Medulla oblongata (tissue), 1 donor: Measurements from ENCODE around the gene MPZL1.
A peak's percentile ranks its signal among the peaks of the same experiment; 100 is the strongest.

Experiments used
- DNase-seq: peaks from one replicate; pipeline ENCODE4 v3.0.0-alpha.2; 2015; ENCODE audit errors: extremely low spot score

Gene MPZL1

GRCh38 chr1:167721617-167722151 lies at the start of gene MPZL1:
Gene MPZL1 (plus strand): TSS chr1:167721982. CDS start chr1:167722152, 170 bp downstream.
- DNase-seq, result peak; percentile 96

DNA sequence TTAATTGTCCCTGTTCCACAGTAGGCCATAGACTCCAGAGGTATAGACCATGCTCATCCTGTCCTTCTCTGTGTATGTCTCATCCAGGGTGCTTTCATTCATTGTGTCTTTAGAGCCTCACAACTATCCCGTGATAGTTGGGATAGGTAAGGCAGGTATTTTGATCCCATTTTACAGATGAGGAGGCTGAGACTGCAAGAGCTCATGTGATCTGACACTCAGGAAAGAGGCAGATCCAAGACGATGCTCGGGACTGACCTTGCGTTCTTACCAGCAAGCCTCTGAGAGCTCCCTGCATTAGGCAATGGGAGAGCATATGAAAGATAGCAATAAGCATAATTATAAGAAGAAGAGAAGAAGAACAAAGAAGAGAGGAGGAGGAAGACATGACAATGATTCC lies 49.0 kb upstream of the MPZL1 start:
- DNase-seq, result no peak

DNA sequence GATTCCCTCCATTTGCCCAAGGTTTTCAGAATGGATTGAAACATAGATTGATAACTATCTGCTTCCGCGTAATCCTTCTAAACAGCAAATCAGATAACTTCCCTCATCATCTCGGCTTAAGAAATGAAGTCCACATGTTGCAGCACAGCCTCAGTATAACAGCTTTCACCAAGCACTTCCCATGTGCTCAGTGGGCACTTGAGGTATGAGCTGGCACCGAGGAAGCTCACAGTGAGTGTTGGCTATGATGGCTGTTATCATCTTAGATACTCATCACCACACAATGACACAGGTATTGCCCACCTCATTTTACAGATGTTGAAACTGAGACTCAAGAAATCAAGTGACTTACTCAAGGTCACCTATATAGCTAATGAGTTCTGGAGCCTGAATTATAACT lies 48.5 kb upstream of the MPZL1 start:
- DNase-seq, result no peak

DNA sequence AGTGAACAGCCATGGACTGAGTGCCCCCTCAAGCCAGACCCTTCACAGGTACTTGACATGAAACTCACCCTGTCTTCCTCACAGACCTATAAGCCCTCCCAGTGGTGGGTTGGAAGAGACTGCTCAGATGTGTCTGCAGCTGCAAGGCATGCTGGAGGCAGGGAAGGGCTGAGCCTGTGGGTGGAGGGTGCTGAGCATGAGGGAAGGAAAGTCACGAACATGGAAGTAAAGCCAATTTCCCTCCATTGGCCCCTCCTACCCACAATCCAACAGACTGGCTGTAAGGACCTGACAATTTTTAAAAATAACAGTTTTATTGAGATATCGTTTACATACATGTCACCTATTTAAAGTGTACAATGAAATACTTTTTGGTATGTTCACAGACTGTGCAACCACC lies 47.6 kb upstream of the MPZL1 start:
- DNase-seq, result no peak

- no peak for DNase-seq
Observed at GRCh38 chr1:167675440-167675839, 46.3 kb upstream of the MPZL1 start.

- DNase-seq, result no peak
Observed at GRCh38 chr1:167676205-167676915, 45.4 kb upstream of the MPZL1 start.

GRCh38 chr1:167676916-167677848 lies 44.6 kb upstream of the MPZL1 start:
- DNase-seq, result no peak

GRCh38 chr1:167678422-167678821 lies 43.4 kb upstream of the MPZL1 start:
- no peak for DNase-seq

DNA sequence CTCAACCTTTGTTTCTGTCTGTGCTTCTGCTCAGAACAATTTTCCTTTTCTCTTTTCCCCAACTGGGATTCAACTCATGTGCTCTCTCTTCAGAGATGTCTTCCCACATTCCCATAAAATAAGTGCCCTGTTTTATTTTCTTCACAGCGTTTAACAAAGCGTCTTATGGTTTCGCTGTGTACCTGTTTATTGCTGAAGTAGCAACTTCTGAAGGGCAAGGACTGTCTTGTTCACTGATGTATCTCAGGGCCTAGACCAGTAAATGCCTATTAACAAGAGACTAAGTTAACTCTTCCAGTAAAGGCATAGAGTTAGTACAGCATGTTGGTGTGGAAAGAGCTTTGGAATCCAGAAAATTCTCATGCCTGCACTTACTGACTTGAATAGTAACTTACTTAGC lies 42.9 kb upstream of the MPZL1 start:
- no peak for DNase-seq

DNA sequence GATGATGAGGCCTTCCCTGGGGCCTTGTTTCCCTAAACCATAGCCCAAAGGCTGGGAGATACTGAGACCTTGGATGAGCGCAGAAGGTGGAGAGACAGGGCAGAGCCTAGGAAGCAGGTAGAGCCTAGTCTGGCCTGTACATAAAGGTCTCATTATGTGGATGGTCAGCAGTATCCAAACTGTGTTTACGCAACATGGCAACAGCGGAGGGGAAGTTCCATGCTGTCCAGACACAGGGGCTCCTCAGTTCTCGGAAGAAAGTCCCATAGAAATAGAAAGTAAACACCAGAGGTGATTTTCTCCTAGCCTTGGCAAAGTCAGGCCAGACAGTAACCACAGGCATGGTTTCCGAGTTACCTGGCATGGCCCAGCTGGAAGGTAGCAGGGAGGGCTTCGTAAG lies 42.1 kb upstream of the MPZL1 start:
- DNase-seq, result peak; percentile 41

DNA sequence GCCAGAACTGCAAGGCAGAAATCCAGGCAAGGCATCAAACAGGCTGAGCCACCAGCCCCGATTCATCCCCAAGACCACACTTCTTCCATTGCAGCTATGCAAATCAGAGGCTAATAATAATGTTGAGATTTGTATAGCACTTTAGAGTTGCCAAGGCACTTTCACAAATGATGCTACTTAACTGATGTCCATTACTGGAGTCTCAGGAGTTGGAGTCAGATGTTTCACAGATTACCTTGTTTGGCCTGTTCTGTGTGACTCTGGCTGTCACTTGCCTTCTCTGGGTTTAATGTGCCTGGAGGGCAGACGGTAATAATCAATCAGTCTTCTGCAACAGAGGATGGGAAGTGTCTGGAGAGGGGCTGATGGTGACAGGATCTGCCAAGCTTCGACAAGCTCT lies 40.8 kb upstream of the MPZL1 start:
- DNase-seq, result no peak

GRCh38 chr1:167681451-167682098 lies 40.2 kb upstream of the MPZL1 start:
- DNase-seq, result no peak

- no peak for DNase-seq
Observed at GRCh38 chr1:167683226-167683625, 38.6 kb upstream of the MPZL1 start.

GRCh38 chr1:167683641-167684502 lies 37.9 kb upstream of the MPZL1 start:
- no peak for DNase-seq

- no peak for DNase-seq
Observed at GRCh38 chr1:167685844-167686243, 35.9 kb upstream of the MPZL1 start.

DNA sequence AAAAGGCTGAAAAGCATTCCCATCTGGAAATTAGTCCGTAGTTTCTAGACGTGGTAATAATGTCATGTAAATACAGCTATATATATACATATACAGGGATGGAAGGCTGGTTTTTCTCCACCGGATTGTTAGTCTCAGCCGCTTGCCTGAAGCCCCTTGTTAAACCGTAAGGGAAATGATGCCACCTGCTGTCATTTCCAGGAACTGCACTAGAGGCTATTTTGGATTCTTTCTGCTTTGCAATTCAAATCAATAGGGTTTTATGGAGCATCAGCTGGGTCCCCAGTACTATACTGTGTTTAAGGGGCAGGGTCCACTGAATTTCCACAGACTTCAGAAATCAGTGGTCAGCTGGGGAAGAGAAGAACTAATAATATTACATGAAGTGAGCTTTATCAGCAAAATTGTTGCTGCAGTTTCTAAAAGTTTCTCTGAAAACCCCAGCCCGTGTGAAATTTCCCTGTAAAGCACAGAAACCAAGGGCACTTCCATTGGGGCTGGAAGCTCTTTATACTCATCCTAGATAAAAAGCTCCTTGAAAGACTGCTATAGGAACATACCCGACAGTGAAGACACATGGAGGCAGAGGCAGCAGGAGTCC lies 33.8 kb upstream of the MPZL1 start:
- DNase-seq, result peak; percentile 94

- no peak for DNase-seq
Observed at GRCh38 chr1:167689567-167689920, 32.2 kb upstream of the MPZL1 start.

DNA sequence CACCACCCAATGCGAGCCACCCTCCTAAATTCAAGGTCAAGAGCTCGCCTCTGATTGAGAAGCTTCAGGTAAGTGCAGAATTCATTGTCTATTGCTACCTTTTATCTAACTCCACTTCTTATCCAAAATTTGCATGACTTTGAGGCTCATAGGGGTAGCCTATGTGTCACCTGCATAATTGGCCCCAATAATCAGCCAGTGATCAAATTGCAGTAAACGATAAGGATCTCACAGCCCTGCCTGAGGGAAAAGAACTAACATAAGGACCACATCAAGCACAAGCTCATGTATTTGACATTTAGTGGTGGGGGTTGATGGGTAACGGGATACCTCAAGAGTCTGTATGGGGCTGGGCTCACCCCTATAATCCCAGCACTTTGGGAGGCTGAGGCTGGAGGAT lies 31.7 kb upstream of the MPZL1 start:
- DNase-seq, result no peak

GRCh38 chr1:167693425-167694045 lies 28.2 kb upstream of the MPZL1 start:
- DNase-seq, result no peak

- no peak for DNase-seq
Observed at GRCh38 chr1:167694691-167695090, 27.1 kb upstream of the MPZL1 start.
